NCI-H187 (cell line): ENCODE data around the gene COBLL1.

Source experiments
- DNase-seq, 2 experiments: peaks; one replicate each; lab custom pipeline; 2025; lab: John Stamatoyannopoulos, UW

The COBLL1 gene

GRCh38 chr2:164755952-164756351, 85.7 kb downstream of the COBLL1 start:
- DNase-seq = no peak

GRCh38 chr2:164754157-164755093, 87.2 kb downstream of the COBLL1 start:
- no peak for DNase-seq

- DNase-seq = no peak
Measured at GRCh38 chr2:164752956-164753355, 88.7 kb downstream of the COBLL1 start.

- no peak for DNase-seq
Measured at GRCh38 chr2:164747783-164748433, 93.7 kb downstream of the COBLL1 start.

GRCh38 chr2:164747140-164747539, 94.5 kb downstream of the COBLL1 start:
- no peak for DNase-seq

- DNase-seq = no peak
Measured at GRCh38 chr2:164746713-164747112, 94.9 kb downstream of the COBLL1 start.

- no peak for DNase-seq
Measured at GRCh38 chr2:164745012-164745797, 96.4 kb downstream of the COBLL1 start.

- DNase-seq = no peak
Measured at GRCh38 chr2:164742738-164743317, 98.8 kb downstream of the COBLL1 start.

GRCh38 chr2:164739966-164740365, 101.7 kb downstream of the COBLL1 start:
- no peak for DNase-seq

GRCh38 chr2:164737612-164738081, 104.0 kb downstream of the COBLL1 start:
- peak in 1 of 2 experiments; percentile 34 for DNase-seq

- DNase-seq = no peak
Measured at GRCh38 chr2:164735309-164735919, 106.2 kb downstream of the COBLL1 start.

GRCh38 chr2:164734196-164734595, 107.4 kb downstream of the COBLL1 start:
- no peak for DNase-seq

- DNase-seq = no peak
Measured at GRCh38 chr2:164725542-164725941, 116.1 kb downstream of the COBLL1 start.

- no peak for DNase-seq
Measured at GRCh38 chr2:164722616-164723338, 118.8 kb downstream of the COBLL1 start.

- DNase-seq = no peak
Measured at GRCh38 chr2:164721430-164721829, 120.2 kb downstream of the COBLL1 start.

- no peak for DNase-seq
Measured at GRCh38 chr2:164719996-164720941, 121.4 kb downstream of the COBLL1 start.

- DNase-seq = no peak
Measured at GRCh38 chr2:164717000-164717803, 124.4 kb downstream of the COBLL1 start.

- DNase-seq = no peak
Measured at GRCh38 chr2:164714471-164714870, 127.2 kb downstream of the COBLL1 start.

GRCh38 chr2:164711766-164712138, 129.9 kb downstream of the COBLL1 start:
- DNase-seq = no peak
